Measurements from ENCODE around the gene GPR176. TPM values are rescaled to one million over a fixed set of nuclear protein-coding genes. Genes with fewer than 3 reads are reported as not detected.

GPR176 gene, protein sequence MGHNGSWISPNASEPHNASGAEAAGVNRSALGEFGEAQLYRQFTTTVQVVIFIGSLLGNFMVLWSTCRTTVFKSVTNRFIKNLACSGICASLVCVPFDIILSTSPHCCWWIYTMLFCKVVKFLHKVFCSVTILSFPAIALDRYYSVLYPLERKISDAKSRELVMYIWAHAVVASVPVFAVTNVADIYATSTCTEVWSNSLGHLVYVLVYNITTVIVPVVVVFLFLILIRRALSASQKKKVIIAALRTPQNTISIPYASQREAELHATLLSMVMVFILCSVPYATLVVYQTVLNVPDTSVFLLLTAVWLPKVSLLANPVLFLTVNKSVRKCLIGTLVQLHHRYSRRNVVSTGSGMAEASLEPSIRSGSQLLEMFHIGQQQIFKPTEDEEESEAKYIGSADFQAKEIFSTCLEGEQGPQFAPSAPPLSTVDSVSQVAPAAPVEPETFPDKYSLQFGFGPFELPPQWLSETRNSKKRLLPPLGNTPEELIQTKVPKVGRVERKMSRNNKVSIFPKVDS
- total RNA-seq, result 1.4 TPM
- long read RNA-seq, transcript GPR176-205 (3 exons, 2,816 nt), result major isoform, 6 of 7 reads
- long read RNA-seq, partial matches to known transcripts, result 0 of 7 reads
- long read RNA-seq, other reads (novel, unspliced or antisense), result 1 of 7 reads

DNA sequence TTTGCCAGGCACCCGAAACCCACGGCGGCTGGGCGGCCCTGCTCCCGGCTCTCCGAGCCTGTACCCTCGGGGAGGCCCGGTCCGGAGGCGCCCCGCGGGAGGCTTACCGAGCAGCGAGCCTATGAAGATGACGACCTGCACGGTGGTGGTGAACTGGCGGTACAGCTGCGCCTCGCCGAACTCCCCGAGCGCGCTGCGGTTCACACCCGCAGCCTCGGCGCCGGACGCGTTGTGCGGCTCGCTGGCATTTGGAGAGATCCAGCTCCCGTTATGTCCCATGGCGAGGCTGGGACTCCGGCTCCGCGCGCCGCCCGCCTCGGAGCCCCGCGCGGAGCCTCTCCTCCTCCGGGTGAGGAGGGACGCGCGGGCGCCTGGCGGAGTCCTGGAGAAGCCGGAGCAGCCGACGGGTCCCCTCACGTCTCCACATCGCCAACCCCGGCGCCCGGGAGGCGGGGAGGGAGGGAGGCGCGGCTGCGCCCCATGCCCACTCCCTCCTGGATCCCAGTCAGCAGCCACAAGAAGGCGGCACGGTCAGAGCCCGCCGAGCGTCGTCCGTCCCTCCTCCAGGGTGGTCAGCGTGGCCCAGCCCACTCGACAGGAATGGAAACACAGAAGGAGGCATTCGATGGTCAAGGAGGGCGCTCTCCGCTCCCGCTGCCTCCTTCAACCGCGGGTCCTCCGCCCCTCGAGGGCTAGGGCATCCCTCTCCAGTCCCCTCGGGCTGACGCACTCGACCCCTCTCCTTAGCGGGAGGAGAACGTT, at the start of gene GPR176:
Gene GPR176 (minus strand): TSS at position 519 of the 762 bp plus-strand sequence. CDS start 240 bp downstream, at position 279.
- DNase-seq, result peak; percentile 50
- peak; percentile 61 for ATAC-seq (ENCODE audit: poor library complexity)
- intact Hi-C loops (cut with DNase I), result no loop called here

DNA sequence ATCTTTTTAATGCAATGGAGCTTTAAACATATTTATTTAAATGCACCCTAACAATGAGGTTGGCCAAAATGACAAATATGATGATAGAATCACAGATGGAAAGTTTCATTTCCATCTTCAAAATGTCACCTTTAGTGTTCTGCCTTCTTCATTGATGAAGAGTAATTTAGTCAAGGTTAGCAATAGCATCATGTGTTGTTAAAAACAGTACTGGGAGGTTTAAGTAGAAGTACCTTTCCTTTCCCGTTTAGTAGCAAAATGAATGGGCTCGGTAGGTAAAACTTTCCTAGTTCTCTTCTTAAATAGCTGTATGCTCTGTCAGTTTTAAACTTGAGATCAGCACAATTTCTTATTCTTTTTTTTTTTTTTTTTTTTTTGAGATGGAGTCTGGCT, 48.9 kb upstream of the GPR176 start:
- DNase-seq (no peak), ATAC-seq (ENCODE audit: poor library complexity) (no peak)
- intact Hi-C loops (cut with DNase I), result no loop called here

DNA sequence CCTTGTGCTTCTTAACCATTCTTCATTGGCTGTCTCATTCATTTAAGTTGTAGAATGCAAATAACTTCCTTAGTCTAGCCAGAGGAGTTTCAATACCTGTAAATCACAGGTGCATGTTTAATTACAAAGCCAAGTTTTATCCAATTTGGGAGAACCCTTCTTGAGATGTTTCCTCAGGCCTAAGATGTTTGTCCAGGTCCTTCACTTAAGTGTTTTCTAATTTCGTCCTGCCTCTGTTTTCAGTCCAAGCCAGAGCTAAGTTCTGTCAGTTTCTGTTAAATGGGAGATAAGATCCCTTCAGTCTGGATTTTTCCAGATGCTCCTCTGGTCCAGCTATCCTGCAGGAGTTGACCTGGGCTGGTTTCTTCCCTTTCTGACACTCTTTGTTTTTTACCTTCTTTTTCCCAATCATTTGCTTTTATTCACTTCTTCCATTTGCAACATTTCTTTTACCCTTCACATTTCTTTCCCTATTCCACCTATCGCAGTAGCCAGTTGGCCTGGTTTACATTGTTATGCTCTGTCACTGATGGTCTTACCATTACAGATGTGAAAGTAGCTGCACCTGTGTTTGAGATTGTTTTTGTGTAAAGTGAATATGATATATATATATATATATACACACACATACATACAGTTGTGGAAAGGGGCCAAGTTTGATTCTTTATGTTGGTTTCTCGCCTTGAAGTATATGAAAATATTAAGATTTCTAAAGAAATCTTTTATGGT, 48.4 kb upstream of the GPR176 start:
- DNase-seq, result no peak
- intact Hi-C loops (cut with DNase I), result no loop called here
- no peak for ATAC-seq (ENCODE audit: poor library complexity)

DNA sequence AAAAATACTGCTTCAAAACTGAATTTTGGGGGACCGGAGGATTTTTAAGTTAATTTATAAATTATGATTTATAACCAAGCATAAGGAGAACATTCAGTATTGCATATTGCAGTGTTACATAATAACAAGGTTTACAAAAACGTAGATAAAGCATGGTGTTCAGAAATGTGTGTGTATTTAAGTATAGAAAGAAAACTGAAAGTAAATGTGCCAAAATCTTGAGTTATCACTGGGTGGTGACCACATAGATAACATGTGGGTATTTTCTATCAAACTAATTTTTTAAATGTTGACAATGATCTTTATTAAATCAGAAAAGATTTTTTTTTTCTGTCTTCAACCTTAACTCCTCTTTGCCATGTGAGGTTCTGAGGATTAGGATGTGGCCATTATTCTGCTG, 46.5 kb upstream of the GPR176 start:
- ATAC-seq (ENCODE audit: poor library complexity), result no peak
- intact Hi-C loops (cut with DNase I), result no loop called here

DNA sequence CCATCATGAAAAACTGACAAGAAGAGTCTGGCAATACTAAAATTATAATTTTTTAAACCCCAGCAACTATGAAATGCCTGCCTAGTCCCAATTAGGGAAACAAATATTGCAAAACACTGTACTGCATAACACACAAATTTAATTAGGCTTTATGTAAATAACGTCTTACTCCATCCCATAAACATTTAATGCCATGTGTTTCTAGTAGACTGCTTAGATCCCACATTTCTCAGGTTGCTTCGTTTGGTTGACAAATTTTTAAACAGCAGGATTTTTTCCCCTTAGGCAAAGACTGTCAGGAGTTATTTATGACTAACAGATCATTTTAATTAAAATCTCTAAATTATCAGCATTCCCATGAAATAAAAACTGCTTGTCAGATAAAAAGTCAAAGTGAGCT, 43.7 kb upstream of the GPR176 start:
- intact Hi-C loops (cut with DNase I), result no loop called here

More for the DNA sequence above, 46.5 kb upstream of the GPR176 start:
- no peak for DNase-seq

DNA sequence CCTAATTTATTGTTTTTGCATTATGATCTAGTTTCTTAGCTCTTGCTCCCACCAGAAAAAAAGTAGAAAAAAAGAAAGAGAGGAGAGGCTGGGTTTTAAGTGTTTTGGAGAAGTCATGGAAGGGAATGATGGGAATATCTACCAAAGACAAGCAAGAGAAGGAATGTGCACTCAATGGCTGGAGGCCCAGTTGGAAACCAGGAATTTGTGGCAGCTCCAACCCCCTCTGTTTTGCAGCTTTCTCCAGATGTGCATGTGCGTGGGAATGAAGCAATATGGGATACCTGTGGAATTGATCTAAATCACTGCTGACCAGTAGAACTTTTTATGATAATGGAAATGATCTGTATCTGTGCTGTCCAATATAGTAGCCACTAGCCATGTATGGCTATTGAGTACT, 41.0 kb upstream of the GPR176 start:
- DNase-seq (no peak), ATAC-seq (ENCODE audit: poor library complexity) (no peak)
- intact Hi-C loops (cut with DNase I), result no loop called here

More for the DNA sequence above, 43.7 kb upstream of the GPR176 start:
- no peak for ATAC-seq (ENCODE audit: poor library complexity)
- no peak for DNase-seq

DNA sequence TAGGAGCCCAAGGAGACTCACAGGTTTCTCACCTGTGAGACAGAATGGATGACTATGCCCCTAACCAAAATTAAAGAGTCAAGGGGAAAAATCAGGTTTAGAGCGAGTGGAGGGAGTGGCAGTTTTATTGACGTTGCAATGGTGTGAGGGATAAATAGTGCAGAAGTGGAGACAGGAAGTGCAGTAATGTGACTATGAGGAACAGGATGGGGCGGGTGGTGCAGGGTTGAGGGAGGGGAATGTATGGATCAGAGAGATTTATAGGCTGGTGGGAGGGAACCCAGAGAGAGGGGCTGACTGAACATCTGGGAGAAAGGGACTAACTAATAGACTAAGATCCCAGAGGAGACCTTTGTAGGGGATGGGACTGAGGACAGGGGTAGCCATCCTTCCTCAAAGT, 40.3 kb upstream of the GPR176 start:
- intact Hi-C loops (cut with DNase I), result no loop called here
- no peak for ATAC-seq (ENCODE audit: poor library complexity)

DNA sequence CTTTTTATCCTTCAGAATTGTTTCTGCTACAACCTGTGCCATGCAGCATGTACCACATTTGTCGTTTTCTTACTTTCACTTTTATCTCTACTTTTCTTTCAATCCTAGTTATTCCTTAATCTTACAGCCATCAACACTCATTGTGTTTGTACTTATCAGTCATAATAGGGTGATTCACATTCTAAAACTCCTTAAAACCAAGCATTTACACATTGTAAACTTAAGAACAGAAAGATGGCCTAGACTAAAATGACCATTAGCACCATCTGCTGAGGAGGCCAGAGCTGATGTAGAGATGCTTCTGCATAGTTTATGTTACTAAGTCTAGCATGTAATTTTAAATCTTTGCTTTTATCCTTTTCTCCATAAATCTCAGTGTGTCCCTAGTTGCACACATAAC, 39.3 kb upstream of the GPR176 start:
- DNase-seq (no peak), ATAC-seq (ENCODE audit: poor library complexity) (no peak)
- intact Hi-C loops (cut with DNase I), result no loop called here

More for the DNA sequence above, 40.3 kb upstream of the GPR176 start:
- DNase-seq, result no peak

DNA sequence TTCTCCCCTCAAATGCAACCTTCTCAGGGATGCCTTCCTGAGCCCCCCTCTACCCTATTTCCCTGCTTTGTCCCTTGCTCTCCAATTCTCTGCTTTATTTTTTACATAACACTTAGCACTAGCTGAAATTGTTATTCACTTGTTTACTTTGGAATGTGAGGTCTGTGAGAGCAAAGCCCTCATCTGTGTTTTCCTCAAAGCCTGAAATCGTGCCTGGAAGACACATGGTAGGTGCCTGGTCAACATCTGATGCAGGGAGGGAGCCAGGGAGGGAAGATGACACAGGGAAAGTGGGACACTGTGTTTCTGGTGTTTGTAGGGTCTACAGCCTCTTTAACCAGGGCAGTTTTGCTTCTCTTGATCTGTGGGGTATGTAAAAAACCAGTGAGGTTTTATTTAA, 37.4 kb upstream of the GPR176 start:
- no peak for ATAC-seq (ENCODE audit: poor library complexity)
- intact Hi-C loops (cut with DNase I), result no loop called here
- DNase-seq, result no peak

DNA sequence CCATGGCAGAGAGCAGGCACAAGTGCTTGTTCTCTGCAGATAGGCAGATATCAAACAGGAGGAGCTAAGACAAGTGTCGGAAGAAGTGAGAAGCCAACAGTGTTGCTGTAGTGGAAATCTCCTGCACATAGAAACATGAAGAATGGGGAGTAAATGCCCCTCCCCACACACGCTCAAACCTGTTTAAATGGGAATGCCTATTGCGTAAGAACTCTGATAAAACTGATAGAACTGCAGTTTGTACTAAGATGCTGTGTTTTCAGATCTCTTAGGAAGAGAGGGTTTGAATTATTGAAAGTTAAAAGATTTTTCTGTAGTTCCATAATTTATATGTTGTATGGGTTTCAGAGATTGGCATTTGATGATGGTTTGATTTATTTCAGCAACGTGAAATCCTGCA, 33.5 kb upstream of the GPR176 start:
- ATAC-seq (ENCODE audit: poor library complexity) (no peak), DNase-seq (no peak)
- intact Hi-C loops (cut with DNase I), result no loop called here

DNA sequence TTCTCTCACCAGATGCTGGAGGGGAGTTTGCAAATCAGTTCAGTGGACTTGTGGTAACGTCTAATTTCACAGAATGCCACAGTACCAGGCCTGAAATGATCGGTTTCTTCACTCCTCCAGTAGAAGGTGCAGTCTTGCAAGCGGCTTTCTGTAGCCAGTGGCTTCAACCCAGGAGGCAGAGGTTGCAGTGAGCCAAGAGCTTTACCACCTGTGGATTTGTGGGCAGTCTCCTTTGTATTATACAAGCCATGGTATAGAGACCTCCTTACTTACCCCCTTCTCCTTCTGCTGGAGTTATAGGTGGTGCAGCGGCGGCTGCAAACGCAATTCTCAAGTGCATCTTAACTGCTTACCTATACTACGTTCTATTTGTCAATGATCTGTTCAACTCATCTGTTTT, 31.5 kb upstream of the GPR176 start:
- no peak for ATAC-seq (ENCODE audit: poor library complexity)
- intact Hi-C loops (cut with DNase I), result no loop called here
- DNase-seq, result no peak

DNA sequence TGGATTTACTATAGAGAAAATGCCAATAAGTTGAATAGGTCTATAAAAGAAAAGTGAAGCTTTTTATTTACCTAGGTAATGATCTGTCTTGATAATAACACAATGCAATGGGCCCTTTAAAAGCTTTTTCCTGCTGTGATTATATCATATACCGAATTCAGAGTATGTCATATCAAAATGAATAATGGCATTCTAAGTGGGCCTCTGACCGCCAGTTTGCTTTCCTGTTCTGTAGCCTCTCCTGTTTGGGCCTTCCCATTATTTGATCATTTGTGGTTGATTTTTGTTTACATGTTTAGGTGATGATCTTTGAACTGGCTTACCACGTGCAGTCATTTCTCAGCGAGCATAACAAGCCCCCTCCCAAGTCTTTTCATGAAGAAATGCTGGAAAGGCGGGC, 28.8 kb upstream of the GPR176 start:
- DNase-seq, result no peak
- ATAC-seq (ENCODE audit: poor library complexity), result no peak
- intact Hi-C loops (cut with DNase I), result no loop called here

DNA sequence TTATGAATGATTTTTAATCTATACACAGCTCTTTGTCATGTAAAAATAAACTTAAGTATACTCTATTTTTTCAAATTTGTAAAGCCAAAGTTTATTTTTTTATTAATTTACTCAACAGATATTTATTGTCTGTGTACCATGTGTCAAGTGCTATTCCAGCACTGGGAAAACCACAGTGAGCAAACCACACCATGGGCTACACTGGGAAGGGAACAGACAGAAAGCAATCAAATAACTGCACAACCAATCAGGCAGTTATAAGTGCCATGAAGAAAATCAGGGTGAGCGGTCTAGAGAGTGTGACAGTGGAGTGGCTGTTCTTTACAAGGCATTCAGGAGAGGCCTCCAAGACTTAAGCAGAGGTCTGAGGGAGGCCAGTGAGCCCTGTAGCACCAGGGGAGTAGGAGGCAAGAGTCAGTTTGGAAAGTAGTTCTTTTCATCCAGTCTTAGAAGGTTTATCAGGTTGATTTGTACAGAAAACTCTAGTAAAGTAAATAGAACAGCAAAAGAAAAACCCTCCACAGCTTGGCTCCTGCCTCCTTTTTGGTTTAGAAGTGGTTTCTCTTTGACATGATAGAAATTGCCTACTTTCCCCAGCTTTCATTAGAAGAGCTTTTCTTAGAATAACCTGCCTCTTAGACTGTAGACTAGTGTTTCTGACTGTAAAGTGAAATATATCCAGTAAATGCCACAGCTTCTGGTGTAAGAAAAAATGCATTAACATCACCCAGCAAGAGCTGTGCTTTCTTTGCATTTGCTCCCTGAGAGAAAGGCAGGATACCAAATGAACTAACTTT, 27.5 kb upstream of the GPR176 start:
- no peak for ATAC-seq (ENCODE audit: poor library complexity)
- DNase-seq, result no peak
- intact Hi-C loops (cut with DNase I), result no loop called here

DNA sequence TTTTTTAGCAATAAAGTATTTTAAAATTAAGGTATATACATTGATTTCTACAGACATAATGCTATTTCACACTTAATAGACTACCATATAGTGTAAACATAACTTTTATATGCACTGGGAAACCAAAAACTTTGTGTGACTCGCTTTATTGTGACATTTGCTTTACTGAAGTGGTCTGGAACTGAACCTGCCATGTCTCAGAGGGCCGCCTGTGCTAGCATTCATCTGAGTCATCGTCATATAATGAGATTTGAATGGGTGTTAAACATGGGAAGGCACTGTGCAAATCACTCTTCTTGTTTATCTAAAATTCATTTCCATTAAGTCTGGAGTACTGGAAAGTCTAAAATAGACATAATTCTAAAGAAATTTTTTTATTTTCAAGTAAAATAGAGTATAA, 26.8 kb upstream of the GPR176 start:
- ATAC-seq (ENCODE audit: poor library complexity) (no peak), DNase-seq (no peak)
- intact Hi-C loops (cut with DNase I), result no loop called here

DNA sequence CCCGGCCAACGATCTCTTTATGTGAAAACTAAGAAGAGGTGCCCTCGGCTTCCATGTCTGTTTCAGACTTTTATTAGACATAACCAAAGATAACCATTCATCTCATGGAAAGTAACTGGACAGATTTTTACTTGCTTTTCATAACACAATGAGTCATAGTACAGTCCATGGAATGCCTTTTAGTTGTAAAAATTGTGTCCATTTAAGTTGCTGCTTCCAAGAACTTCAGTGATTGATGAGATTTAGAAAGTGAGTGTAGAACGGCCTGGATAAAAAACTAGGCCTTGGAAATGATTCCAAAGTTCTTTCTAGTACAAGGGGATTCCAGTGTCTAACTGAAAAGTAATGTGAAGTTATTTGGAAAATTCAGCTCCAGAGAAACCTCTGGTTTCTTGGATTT, 24.7 kb upstream of the GPR176 start:
- intact Hi-C loops (cut with DNase I), result no loop called here
- ATAC-seq (ENCODE audit: poor library complexity) (no peak), DNase-seq (no peak)

DNA sequence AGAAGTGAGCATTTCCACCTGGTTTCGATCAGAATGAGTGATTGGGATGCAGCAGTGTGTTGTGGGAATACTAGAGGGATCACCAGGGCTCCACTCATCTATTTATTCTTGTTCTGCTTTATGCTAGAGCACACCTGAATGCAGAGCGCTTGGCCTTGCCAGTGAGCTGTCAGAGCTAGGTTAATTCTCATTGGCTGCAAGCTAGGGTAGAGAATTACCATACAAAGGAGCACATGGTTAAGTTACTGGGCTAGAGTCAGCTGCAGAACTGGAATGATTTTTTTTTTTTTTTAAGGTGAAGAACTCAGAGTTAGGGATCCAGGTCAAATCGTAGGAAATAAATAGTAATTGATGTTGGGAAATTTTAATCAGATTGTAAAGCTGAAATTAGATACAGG, 22.7 kb upstream of the GPR176 start:
- no peak for DNase-seq
- intact Hi-C loops (cut with DNase I), result no loop called here
- ATAC-seq (ENCODE audit: poor library complexity), result no peak

DNA sequence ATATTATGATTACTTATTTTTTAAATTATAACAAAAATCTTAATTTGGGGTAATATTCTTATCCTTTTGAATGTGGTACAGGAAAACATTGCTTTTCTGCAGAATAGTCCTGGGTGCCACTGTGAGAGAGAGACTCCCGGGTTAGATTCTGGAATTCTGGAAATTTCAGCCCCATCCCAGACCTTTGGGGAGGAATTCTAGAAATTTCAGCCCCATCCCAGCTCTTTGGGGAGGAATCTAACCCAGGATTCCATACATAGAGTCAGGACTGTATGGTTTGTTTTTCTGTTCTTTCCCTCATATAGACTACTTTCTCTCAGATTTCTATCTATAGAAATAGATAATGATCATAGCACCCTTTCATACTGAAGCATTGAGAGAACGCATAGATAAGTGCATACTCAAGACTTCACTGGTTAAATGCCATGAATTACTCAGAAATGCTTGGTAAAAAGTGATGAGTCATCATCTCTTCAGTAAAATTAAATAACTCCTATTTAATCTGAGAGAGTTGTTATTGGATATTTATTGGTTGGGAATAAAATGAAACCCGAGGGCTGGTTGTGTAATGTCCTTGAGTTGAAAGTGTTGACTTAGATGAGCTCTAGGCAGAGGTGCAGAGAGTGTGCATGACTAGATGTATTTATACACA, 22.2 kb upstream of the GPR176 start:
- ATAC-seq (ENCODE audit: poor library complexity) (no peak), DNase-seq (no peak)
- intact Hi-C loops (cut with DNase I), result no loop called here
